Dedifferentiated amniotic fluid mesenchymal stem cell (primary cell): ENCODE results near the gene PKDREJ.

Experiments
- DNase-seq: peaks from one replicate; pipeline ENCODE4 v3.0.0-alpha.2; 2016; ENCODE audit errors: extremely low spot score

PKDREJ gene

DNA sequence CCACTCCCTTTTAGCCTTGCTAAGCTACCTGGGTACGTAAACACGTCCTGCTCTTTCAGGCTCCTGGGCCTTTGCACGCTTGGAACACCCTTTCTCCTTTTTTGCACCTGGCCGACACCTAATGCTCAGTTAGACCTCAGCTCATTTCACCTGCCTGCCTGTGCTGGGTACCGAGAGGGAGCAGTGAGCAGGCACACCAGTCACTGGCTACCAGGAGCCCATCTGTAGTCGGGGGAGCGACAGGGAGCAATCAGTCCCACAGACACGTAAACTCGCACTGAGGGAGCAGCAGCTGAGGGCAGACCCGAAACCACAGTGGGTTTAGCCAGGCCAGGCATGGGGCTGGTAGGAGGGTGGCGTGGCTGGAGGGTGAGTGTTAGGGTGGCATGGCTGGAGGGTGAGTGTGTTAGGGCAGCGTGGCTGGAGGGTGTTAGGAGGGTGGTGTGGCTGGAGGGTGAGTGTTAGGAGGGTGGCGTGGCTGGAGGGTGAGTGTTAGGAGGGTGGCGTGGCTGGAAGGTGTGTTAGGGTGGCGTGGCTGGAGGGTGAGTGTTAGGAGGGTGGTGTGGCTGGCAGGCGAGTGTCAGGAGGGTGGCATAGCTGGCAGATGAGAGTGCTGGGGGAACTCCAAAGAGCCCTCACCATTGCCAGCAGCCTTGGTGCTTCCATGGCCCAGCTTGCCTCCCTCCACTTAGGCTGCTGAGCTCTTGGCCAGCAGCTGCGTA, 27.1 kb upstream of the PKDREJ start:
- no peak for DNase-seq

DNA sequence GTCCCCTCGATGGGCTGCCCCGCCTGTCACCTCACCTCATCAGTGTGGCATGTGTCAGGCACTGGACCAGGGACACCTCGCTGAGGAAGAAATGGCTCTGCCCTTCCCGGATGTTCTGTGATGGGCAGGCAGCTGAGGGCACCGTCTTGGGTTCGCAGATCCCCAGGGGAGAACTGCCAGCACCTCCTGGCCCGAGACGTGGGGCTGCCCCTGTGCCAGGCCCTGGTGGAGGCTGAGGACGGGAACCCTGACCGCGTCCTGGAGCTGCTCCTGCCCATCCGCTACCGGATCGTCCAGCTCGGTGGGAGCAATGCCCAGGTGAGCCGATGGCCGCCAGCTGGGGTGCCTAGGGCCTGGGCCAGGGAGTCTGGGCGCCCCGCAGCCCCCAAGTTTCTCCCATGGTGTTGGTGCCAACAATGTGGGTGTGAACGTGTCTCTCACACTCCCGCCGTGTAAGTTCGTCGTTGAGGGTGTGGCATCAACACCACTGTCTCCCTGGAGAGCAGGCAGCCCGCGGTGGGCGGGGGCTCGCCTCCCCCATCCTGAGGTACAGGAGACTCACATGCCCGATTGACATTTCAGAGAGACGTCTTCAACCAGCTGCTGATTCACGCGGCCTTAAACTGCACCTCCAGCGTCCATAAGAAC, 26.2 kb upstream of the PKDREJ start:
- no peak for DNase-seq

- DNase-seq = no peak
Measured at GRCh38 chr22:46288846-46289243, 25.7 kb upstream of the PKDREJ start.

DNA sequence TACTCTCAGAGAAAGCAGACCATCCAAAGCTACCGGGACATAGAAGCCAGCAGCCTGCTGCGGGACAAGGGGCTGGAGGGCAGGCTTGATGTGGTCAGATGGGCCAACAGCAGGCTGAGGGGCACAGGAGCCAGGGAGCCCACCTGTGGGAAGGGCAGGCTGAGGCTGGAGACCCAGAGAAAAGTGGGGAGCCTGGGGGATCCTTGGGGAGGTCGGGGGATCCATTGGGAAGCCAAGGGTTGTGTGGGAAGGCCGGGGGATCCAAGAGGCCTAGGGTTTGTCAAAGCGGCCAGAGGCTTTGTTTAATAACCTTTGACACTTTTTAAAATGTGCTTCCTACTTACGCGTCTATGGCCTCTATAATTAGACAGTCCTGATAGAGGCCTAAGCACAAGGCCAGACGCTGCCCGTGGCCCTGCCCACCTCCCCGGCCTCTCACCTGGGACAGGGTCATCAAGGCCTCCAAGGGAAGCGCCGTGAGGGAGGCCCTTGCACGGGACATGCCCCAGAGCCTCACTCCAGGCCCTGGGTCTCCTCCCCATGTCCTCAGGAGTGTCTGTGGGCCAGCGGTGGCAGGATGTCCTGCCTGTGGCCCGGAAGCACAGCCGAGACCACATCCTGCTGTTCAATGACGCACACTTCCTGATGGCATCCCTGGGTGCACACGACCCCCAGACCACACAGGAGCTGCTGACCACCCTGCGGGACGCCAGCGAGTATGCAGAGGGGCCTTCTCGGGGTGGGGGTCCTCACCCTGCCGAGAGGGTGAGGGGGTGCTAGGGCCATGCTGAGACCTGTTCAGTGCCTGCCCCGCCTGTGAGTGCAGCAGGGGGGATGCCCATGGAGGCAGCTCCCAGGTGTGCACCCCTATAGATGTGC, 25.0 kb upstream of the PKDREJ start:
- DNase-seq = no peak

GRCh38 chr22:46286941-46287872, 24.1 kb upstream of the PKDREJ start:
- no peak for DNase-seq

DNA sequence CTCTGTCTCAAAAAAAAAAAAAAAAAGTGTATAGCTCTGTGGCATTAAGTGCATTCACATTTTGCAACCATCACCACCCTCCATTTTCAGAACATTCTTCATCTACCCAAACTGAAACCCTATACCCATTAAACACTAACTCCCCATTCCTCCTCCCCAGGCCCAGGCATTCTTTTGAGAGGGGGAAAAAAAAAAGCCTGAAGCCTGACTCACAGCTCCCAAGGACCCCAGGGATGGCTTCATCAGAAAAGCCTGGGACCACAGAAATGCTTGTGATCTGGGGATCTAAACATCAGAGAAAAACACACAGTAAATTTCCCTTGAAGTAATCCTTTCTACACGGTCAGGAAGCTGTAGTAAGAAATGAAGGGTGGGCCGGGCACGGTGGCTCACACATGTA, 22.9 kb upstream of the PKDREJ start:
- no peak for DNase-seq

DNA sequence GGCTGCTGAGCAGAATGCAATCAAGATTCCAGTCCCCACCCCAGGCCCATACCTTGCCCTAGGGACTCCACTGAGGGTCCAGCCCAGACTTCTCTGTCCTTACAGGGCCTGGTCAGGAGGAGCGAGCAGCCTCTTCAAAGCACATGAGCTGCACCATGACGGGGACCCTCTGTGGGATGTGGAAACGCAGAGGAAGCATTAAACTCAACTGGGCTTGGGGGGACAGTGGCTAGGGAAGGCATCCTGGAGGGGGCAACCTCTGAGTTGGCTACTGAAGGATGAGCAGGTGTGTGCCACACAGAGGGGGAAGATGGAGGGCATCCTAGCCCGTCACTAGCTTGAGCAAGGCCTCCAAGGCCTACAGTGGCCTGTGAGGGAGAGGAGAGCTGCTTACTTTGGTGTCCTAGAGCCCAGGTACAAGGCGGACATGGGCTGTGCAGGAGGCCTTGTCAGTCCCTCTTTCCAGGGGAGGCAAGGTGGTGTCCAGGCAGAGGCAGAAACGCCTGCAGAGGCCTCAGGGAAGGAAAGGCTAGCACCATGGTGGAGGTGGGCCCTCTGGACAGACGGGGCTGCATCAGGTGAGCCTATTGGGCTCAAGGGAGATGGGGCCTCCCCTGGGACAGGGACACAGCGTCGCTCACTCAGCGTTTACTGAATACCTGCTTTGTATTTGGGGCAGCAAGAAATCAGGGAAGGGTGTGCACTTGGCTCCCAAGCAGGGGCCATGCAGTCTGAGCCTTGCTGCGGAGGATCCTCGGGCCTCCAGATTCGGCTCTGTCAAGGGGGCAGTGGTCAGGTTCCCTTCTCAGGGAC, 18.9 kb upstream of the PKDREJ start:
- no peak for DNase-seq

- DNase-seq = no peak
Measured at GRCh38 chr22:46280999-46281623, 18.0 kb upstream of the PKDREJ start.

DNA sequence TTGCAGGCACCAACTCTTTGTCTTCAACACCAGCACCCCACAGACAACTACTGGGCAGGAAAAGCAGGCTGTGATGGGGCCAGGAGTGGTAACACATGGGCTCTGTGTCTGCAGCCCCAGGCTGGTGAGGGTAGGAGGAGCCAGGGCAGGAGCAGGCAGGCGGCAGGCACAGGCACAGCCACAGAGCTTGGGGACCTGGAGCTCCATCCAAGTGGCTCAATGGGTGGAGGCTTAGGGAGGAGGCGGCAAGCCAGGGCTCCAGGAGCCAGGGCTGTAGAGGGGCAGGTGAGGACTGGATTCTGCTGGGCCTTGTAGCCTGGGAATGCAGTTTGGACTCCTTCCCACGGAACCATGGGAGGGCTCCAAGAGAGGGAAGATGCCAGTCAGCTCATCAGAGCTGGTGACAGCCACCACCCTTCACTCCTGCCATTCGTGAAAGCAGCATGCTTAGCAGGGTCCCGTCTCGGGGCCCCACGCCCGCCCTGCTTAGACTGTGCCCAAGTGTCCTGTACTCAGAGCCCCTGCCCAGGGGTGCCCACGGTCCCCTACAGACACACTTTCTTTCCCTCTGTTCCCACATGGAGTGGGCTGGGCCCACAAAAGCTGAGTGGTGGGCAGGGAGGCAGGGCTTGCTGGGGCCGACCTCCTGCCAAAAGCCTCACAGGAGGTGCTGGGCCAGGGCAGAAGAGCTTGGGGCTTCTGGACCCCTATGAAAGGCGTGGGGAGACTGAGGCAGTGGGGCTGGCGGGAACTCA, 17.1 kb upstream of the PKDREJ start:
- no peak for DNase-seq

DNA sequence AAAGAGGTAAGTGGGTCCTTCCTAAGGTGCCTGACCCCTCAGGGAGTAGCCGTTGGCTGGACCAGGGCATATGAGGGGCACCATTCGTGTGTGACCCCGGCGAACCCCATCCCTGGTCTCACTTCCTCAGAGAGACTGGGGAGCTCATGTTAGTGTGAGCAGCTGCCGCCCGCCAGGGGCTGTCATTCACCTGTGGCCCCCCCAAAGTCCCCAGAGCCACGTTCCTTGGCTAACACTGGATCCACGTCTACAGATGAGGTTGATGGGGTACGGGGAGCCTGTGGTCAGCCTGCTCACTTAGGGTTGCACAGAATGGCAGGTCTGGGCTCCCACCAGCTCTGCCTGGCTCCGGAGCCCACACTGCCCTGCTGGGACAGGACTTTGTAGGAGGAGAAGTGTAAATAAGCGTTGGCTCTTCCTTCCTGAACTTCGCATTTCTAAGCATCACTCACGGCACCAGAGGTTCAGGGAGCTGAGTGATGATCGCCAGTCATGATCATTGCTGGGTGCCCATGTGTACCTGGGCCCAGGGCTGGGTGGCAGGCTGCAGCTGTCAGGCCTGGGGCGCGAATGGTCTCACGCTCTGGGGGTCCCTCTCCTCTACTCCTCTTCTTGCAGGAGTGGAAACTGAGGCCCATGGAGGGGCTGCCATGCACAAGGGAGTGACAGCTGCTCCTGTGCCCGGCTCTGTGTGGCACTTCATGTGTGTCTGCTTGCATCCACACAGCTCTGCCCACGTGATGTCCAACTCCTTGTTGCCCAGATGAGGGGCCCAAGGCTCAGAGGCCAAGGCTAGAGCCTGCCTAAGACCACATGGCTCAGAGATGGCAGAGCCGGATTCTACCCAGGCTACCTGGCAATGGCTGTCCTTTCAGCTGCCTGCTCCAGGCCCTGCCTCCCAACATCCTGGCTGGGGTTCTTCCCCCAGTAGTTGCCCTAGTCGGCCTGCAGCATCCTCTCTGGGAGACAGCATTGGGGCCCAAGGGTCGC, 15.8 kb upstream of the PKDREJ start:
- no peak for DNase-seq

DNA sequence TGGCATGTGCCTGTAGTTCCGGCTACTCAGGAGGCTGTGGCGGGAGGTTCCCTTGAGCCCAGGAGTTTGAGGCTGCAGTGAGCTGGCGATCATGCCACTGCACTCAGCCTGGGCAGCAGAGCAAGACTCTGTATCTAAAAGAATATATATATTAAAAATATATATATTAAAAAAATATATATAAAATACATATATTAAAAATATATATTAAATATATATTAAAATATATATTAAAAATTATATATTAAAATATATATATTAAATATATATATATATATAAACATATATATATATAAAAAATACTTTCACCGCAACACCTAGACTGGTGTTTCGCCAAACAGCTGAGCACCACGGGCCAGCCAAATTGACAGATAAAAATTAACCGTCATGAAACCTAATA, 13.4 kb upstream of the PKDREJ start:
- DNase-seq = no peak

DNA sequence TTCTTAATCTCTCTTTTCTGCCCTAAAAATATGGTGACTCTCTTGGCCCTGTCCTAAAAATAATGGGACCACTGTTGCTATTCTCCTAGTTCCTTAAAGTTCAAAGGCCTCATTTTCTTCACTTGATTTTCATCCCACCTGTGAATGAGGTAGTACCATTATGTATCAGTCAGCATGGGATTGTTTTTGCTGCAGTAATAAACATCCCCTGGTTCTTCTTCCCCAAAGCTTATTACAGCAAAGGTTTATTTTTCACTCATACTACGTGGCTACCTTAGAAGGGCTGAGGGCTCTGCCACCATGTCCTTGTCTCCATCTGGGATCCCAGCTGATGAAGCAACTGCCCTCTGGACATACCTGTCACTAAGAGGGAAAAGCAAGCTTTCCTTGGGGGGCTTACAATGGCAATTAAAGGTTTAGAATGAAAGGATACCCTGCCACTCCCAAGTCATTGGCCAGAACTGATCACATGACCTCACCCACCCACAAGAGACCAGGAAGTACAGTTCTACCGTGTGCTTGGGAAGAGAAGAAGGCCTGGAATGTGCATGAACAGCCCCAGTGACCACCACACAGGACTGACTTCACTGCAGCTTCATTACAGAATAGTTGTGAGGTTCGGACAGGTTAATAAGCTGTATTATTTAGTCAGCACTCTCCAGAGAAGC, 12.4 kb upstream of the PKDREJ start:
- no peak for DNase-seq

DNA sequence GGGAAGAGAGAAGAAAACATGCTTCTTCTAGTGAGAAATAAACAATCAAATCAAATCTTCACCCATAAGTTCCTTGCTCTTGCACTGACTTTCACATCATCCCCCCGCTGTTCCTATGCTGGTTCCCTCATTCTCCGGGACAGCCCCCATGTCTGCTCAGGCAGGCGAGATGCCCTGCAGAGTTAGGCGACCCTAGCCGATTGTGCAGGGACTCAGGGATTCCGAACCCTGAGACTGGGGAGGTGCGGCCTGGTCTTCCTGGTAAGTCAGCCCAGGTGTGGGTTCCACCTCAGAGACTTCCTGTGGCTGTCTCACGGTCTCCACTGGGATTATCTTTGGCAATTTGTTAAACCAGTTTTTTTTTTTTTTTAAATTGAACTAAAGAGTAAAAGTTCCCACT, 11.2 kb upstream of the PKDREJ start:
- no peak for DNase-seq

DNA sequence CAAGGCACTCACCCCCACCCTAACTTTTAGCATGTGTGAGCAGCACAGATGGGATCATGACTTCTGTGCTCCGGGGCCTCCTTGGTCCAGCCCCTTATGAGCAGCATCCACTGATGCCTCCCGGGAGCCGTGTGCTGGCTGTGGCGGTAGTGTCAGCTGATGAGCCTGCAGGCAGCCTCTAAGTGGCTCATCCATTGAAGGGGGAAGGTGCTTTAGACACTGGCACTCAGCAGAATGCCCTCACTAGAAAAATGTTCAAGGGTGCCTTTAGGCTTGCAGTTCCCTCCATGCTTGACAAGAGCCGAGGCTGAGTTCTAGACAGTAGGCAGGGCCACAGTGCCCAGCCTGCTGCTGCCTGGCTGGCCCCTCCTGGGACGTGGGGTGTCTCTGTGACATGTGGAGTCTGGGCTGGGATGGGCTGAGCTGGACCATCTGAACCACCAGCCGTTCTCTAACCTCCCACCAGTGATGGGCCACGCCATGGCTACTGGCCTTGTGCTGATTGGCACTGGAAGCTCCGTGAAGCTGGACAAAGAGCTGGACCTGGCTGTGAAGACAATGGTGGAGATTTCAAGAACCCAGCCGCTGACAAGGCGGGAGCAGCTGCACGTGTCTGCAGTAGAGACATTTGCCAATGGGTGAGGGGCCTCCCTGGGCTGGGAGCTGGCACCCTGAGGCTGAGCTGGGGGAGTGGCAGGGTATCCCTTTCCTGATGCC, 10.4 kb upstream of the PKDREJ start:
- no peak for DNase-seq

DNA sequence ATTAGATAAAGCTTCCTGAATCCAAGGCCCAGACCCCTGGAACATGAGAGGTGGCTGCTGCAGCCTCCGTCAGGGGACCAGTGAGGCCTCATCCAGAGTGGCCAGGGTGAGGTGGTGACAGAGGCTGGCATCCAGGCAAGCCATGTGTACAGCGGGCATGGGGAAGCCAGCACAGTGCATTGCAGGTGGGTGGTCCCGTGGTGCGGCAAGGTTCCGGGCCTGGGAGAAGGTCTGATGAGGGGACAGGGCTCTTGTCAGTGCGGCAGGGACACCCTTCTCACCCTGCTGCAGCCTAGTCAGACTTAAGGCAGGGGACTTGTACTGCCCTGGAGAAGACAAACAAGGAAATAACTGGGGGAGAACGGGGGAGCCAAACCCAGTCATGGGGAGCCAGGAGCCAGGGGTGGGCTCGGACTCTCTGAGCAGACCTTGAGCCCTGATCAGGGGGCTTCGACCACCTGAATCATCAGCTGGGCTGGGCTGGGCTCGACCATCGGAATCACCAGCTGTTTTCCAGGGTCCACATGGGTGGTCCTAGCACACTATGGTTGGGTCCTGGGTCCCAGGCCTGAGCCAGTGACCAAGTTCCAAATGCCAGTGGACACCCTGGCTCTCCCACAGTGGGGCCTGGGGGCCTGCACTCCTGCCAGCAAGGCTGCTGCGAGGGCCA, 9.8 kb upstream of the PKDREJ start:
- DNase-seq = no peak

DNA sequence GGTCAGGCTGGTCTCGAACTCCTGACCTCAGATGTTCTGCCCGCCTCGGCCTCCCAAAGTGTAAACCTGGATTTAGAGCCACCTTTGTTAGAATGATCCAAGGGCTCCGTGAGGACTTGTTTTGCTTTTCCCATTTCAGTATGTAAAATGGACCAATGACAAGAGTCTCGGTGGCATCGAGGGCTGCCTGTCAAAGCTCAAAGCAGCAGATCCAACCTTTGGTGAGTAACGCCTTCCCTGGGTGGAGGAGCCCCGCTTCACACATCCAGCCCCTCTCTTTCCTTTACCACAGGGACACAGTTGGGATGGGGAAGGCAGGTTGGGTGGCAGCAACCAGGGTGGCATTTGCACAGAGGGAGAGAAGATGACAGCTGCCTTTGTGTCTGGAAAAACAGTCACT, 9.1 kb upstream of the PKDREJ start:
- DNase-seq = no peak

- no peak for DNase-seq
Measured at GRCh38 chr22:46269564-46269963, 6.4 kb upstream of the PKDREJ start.
